Natural killer cell (primary cell): ENCODE results near the gene SLC24A5. TPM values are rescaled to one million over a fixed set of nuclear protein-coding genes. Genes with fewer than 3 reads are reported as not detected.

Experiments used
- ATAC-seq, 3 donors: fragments of 150-1000 bp in 2 of 3; fragments of 200-7000 bp in 1 of 3; cut with Tn5 transposase; 1 replicate in 1 of 3; 2 replicates in 2 of 3; pipeline ENCODE4 v1.10.0; 2021; ENCODE audit warnings: mild to moderate bottlenecking in 2 of 3, moderate library complexity in 2 of 3
- DNase-seq, 2 donors: peaks; one replicate each; pipeline versions ENCODE4 v3.0.0 to v3.0.0-alpha.2; 2013 to 2021; ENCODE audit warnings: mixed read lengths in 1 of 2
- H3K27ac ChIP-seq: one replicate; pipeline ENCODE4 v1.5.1; 2013; ENCODE audit warnings: mild to moderate bottlenecking, low read length
- H3K27me3 ChIP-seq: one replicate; pipeline ENCODE4 v1.6.1; 2013; ENCODE audit warnings: low read length; ENCODE audit not compliant: control insufficient read depth, insufficient read depth
- H3K36me3 ChIP-seq: one replicate; pipeline ENCODE4 v1.6.1; 2013; ENCODE audit warnings: low read length; ENCODE audit not compliant: control insufficient read depth, insufficient read depth
- H3K4me1 ChIP-seq: one replicate; pipeline ENCODE4 v1.6.1; 2013; ENCODE audit warnings: low read length; ENCODE audit not compliant: control insufficient read depth, insufficient read depth
- H3K4me3 ChIP-seq: one replicate; pipeline ENCODE4 v1.5.1; 2013; ENCODE audit warnings: low read length
- H3K9me3 ChIP-seq: one replicate; pipeline ENCODE4 v1.6.1; 2013; ENCODE audit warnings: low read length; ENCODE audit not compliant: control insufficient read depth, insufficient read depth
- H3K27ac Mint-ChIP-seq, 2 donors: one replicate each; pipeline ENCODE4 v1.8.0; 2022; ENCODE audit warnings: mild to moderate bottlenecking in 2 of 2, mixed read lengths in 2 of 2, moderate library complexity in 1 of 2
- H3K27me3 Mint-ChIP-seq, 2 donors: one replicate each; pipeline ENCODE4 v1.8.0; 2022; ENCODE audit warnings: low read depth in 2 of 2, mixed read lengths in 2 of 2
- H3K36me3 Mint-ChIP-seq: one replicate; pipeline ENCODE4 v1.8.0; 2022; ENCODE audit warnings: mixed read lengths
- H3K4me1 Mint-ChIP-seq, 2 donors: one replicate each; pipeline ENCODE4 v1.8.0; 2022; ENCODE audit warnings: mixed read lengths in 2 of 2
- H3K4me3 Mint-ChIP-seq: one replicate; pipeline ENCODE4 v1.8.0; 2022; ENCODE audit warnings: mild to moderate bottlenecking, moderate library complexity, mixed read lengths
- H3K9me3 Mint-ChIP-seq, 2 donors: one replicate each; pipeline ENCODE4 v1.8.0; 2022; ENCODE audit warnings: mixed read lengths in 2 of 2
- WGBS: methylation state at CpG from one replicate; pipeline ENCODE4 v1.1.7; 2013; ENCODE audit warnings: missing lambda C conversion rate; ENCODE audit not compliant: insufficient coverage; 5-methylcytosine and 5-hydroxymethylcytosine counted together
- intact Hi-C: fragments of 100-400 bp; cut with micrococcal nuclease; formaldehyde crosslinking; loops from one replicate; pipeline ENCODE4 v1.14.2; 2022
- total RNA-seq, 4 donors: library from RNA; stranded (reverse); fragments of 120-200 nt in 1 of 4; gene quantifications; one replicate each; pipeline versions ENCODE4 v1.2.3 to v1.2.4, GENCODE V29; 2013 to 2022
- TF ChIP-seq, protein P1 (sequence below): fragments of 200-600 bp; IDR thresholded peaks from one replicate; pipeline ENCODE4 v1.8.0; 2022; ENCODE audit warnings: antibody characterized with exemption

The SLC24A5 gene
- total RNA-seq, 3 donors from 2014 or later (not counting 1 experiment from before 2014, with no cell fraction given), result not detected

DNA sequence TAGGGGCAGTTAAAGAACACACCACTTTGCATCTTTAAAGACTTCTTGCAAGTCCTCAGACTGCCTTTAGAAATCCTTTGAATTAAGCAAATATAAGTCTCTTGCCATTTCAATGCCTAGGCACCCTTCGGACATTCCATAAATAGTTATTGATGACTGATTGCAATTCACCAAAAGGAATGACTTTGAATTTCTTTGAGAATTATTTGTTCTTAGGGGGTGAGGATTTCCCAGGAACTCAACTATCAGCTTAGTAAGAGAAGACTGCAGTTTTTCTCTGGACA is 57.8 kb downstream of the SLC24A5 start:
- Mint-ChIP-seq H3K9me3 (no peaks in the 10 kb centered on the region), H3K36me3 (no peaks in the 10 kb centered on the region), H3K4me1 (peaks cover 10 to 11% of the 10 kb centered on the region in 2 donors), H3K27ac (no peak overlapping the region), H3K4me3 (peak overlapping the region; percentile 60), H3K27me3 (peaks cover 8 to 17% of the 10 kb centered on the region in 2 donors)
- H3K27me3 ChIP-seq, result peaks cover 11% of the 10 kb centered on the region
- ATAC-seq (no peak), DNase-seq (no peak)
- H3K36me3 ChIP-seq, result no peaks in the 10 kb centered on the region
- no peaks in the 10 kb centered on the region for H3K9me3 ChIP-seq
- intact Hi-C loops, result no loop called here
- H3K4me1 ChIP-seq, result peaks cover 4% of the 10 kb centered on the region
- no peak overlapping the region for H3K4me3 ChIP-seq
- WGBS, result 100% methylated on average over 1 of the region's 1 CpG
- no peak overlapping the region for H3K27ac ChIP-seq
- TF ChIP-seq, protein P1, sequence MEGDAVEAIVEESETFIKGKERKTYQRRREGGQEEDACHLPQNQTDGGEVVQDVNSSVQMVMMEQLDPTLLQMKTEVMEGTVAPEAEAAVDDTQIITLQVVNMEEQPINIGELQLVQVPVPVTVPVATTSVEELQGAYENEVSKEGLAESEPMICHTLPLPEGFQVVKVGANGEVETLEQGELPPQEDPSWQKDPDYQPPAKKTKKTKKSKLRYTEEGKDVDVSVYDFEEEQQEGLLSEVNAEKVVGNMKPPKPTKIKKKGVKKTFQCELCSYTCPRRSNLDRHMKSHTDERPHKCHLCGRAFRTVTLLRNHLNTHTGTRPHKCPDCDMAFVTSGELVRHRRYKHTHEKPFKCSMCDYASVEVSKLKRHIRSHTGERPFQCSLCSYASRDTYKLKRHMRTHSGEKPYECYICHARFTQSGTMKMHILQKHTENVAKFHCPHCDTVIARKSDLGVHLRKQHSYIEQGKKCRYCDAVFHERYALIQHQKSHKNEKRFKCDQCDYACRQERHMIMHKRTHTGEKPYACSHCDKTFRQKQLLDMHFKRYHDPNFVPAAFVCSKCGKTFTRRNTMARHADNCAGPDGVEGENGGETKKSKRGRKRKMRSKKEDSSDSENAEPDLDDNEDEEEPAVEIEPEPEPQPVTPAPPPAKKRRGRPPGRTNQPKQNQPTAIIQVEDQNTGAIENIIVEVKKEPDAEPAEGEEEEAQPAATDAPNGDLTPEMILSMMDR, result no peak

DNA sequence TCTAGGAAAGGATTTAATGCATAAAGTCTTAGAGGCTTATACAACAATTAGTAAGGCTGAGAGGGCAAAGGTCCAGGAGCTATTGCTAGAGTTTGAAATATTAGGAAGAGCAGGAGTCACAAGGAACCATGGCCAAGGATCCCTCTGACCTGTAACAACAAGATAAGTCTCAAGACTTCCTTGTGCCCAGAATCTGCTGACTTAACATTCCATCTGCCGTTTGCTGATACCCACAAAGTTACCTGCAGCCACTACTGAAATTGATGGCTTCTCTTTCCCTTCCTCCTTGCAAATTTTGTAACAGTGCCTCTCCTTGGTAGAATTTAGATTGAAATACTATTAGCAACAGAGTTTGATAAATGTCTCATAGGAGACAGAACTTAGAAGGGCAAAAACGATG is 62.0 kb downstream of the SLC24A5 start:
- WGBS, result 36% methylated on average over 2 of the region's 2 CpGs
- H3K4me1 Mint-ChIP-seq, result no peaks in the 10 kb centered on the region
- H3K27me3 Mint-ChIP-seq, result peaks cover 22 to 37% of the 10 kb centered on the region in 2 donors

DNA sequence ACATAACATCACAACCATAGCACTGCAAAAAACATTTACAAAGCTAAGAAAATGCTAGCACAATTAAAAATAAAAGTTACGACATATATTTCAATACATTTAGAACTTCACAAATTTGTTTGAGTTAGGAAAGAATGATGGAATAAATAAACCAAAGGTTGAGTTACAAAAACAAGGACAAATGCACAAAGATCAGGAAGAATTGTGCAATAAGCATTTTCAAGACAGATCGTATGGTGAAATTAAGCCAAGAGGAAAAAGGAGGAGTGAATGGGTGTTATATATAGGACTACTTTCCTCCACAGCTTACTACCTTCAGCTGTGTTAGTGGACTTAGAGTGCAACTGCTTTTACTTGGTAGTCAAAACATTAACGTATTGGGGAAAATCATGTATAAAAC is 64.7 kb downstream of the SLC24A5 start:
- intact Hi-C loops, result no loop called here
- Histone ChIP-seq H3K9me3 (no peaks in the 10 kb centered on the region), H3K4me3 (no peak overlapping the region), H3K27me3 (peaks cover 12% of the 10 kb centered on the region), H3K36me3 (no peaks in the 10 kb centered on the region), H3K27ac (no peak overlapping the region), H3K4me1 (no peaks in the 10 kb centered on the region)
- Mint-ChIP-seq H3K27me3 (peaks cover 18 to 27% of the 10 kb centered on the region in 2 donors), H3K4me3 (no peak overlapping the region), H3K4me1 (no peaks in the 10 kb centered on the region), H3K9me3 (peaks cover 0 to 3% of the 10 kb centered on the region in 2 donors), H3K27ac (no peak overlapping the region), H3K36me3 (no peaks in the 10 kb centered on the region)
- no CpG with 5 or more reads among the region's 3 CpGs for WGBS
- no peak for ATAC-seq
- no peak for DNase-seq
- TF ChIP-seq, protein P1, result no peak

More for the DNA sequence above, 62.0 kb downstream of the SLC24A5 start:
- Mint-ChIP-seq H3K4me3 (no peak overlapping the region), H3K9me3 (peaks cover 0 to 3% of the 10 kb centered on the region in 2 donors), H3K27ac (no peak overlapping the region), H3K36me3 (no peaks in the 10 kb centered on the region)
- intact Hi-C loops, result no loop called here
- H3K4me1 ChIP-seq, result peaks cover 4% of the 10 kb centered on the region
- H3K27me3 ChIP-seq, result peaks cover 16% of the 10 kb centered on the region
- no peaks in the 10 kb centered on the region for H3K36me3 ChIP-seq
- ATAC-seq, result no peak
- TF ChIP-seq, protein P1, result no peak
- no peaks in the 10 kb centered on the region for H3K9me3 ChIP-seq
- no peak overlapping the region for H3K4me3 ChIP-seq
- no peak for DNase-seq
- H3K27ac ChIP-seq, result no peak overlapping the region

DNA sequence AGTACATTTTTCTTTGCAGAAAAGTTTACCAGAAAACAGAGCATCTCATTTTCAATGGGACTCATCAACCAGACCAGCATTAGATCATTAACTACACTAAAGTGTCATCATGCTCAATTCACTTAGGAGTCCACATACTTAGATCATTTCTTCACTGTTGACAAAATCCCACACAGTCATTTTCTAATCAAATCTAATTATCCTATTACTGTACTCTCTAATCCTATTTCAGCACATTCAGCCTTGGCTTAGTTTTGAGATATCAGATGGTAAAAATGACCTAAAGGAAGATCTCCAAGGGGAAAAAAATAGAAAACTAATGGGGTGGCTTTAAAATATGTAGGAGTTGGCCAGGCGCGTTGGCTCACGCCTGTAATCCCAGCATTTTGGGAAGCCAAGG is 65.5 kb downstream of the SLC24A5 start:
- Histone ChIP-seq H3K27me3 (peaks cover 14% of the 10 kb centered on the region), H3K9me3 (no peaks in the 10 kb centered on the region), H3K27ac (no peak overlapping the region), H3K4me1 (no peaks in the 10 kb centered on the region), H3K36me3 (no peaks in the 10 kb centered on the region), H3K4me3 (no peak overlapping the region)
- H3K4me3 Mint-ChIP-seq, result no peak overlapping the region
- WGBS, result 100% methylated on average over 3 of the region's 3 CpGs
- no peak overlapping the region for H3K27ac Mint-ChIP-seq
- ATAC-seq, result no peak
- peaks cover 2 to 3% of the 10 kb centered on the region in 2 donors for H3K9me3 Mint-ChIP-seq
- intact Hi-C loops, result no loop called here
- DNase-seq, result no peak
- H3K4me1 Mint-ChIP-seq, result no peaks in the 10 kb centered on the region
- no peaks in the 10 kb centered on the region for H3K36me3 Mint-ChIP-seq
- peaks cover 20 to 35% of the 10 kb centered on the region in 2 donors for H3K27me3 Mint-ChIP-seq
- TF ChIP-seq, protein P1, result no peak
